Epithelial cell of proximal tubule (primary cell): ENCODE data around the gene NOM1. TPM values are rescaled to one million over a fixed set of nuclear protein-coding genes. Genes with fewer than 3 reads are reported as not detected.

Source experiments
- DNase-seq: peaks from one replicate; pipeline ENCODE4 v3.0.0-alpha.2; 2011; ENCODE audit warnings: low read depth
- H3K4me3 ChIP-seq: 2 replicates; pipeline ENCODE4 v1.5.1; 2011; ENCODE audit warnings: low read depth, mild to moderate bottlenecking, low read length
- CTCF ChIP-seq: conservative IDR thresholded peaks from 2 replicates; pipeline ENCODE4 v1.5.1; 2012; ENCODE audit warnings: low read depth, mild to moderate bottlenecking, low read length
- total RNA-seq: library from RNA; depleted of rRNA; stranded (reverse); fragments of >200 nt; gene quantifications from 2 replicates; pipeline ENCODE4 v1.2.3, GENCODE V29; 2015

The NOM1 gene
- total RNA-seq, 1 donor from 2014 or later: 8.9 TPM

GRCh38 chr7:157018328-157018996 is 69.0 kb downstream of the NOM1 start:
- TF ChIP-seq CTCF: no peak
- no peak for DNase-seq
- H3K4me3 ChIP-seq: no peak overlapping the region

GRCh38 chr7:157018997-157019608 is 69.6 kb downstream of the NOM1 start:
- no peak for TF ChIP-seq CTCF
- DNase-seq: no peak
- no peak overlapping the region for H3K4me3 ChIP-seq

DNA sequence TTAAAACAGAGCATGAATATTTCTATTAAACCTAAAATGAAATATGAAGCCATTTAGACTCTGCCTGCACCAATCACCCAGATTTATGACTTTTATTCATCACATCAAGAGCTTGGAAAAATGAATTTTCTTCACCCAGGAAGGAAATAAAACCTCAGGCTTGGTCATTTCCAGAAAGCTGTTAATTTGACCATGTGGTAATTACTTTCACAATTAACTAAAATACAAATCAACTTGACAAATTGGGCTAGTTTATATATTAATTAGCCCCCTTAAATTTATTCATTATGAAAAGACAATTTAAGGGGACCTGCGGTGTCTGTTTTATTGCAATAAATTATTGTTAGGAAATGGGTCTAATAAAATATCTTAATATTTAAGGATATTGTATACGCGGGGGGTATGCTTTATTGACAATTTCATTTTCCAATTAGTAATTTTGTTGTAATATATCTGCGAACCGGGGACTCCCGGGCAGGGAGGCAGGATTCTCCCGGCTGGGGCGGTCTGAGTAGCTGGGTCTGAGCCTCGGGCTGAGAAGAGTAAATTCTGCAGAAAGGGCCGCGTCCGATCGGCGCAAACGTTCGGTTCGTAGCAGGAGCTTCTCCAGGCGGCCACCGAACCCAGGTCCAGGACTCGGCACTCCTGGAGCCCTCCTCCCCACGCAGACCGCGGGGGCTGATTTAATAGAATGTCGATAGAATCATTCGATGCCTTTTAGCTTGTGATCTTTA is 70.4 kb downstream of the NOM1 start:
- TF ChIP-seq CTCF: no peak
- H3K4me3 ChIP-seq: no peak overlapping the region
- DNase-seq: no peak

GRCh38 chr7:157020514-157021070 is 71.1 kb downstream of the NOM1 start:
- no peak overlapping the region for H3K4me3 ChIP-seq
- no peak for DNase-seq
- TF ChIP-seq CTCF: no peak

- no peak overlapping the region for H3K4me3 ChIP-seq
- TF ChIP-seq CTCF: no peak
- no peak for DNase-seq
Observed at GRCh38 chr7:157021071-157021870, 71.8 kb downstream of the NOM1 start.

GRCh38 chr7:157021871-157022680 is 72.6 kb downstream of the NOM1 start:
- no peak for DNase-seq
- TF ChIP-seq CTCF: no peak
- H3K4me3 ChIP-seq: no peak overlapping the region
